ENCODE results near the gene TRAPPC14.

DNA sequence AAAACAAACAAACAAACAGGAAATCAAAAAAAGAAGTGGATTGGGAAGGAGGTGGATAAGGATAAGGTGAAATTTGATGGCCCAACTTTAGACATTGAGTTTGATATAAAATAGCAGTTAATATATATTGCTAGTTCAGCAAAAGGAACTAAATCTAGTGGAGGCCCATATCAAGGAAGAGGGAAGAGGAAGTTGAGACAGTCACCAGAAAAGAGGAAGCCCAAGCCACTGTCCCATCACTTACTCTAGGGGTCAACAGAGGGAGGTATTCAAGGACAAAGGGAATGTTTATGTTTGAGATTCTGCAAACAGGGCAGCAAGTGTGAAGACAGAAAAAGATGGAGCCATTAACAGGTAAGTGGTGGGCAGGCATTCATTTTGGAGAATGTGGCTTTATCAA, 6.1 kb downstream of the TRAPPC14 start:
- no peak for TF ChIP-seq CTCF (IDR thresholded peaks at IDR 0.05)
- no peak for TF ChIP-seq POLR2AphosphoS5 (IDR thresholded peaks at IDR 0.05)
- TF ChIP-seq POLR2A (IDR thresholded peaks at IDR 0.05), result no peak
- no peak for TF ChIP-seq EP300 (IDR thresholded peaks at IDR 0.05)
